GOT3 (cell line): ENCODE data around the gene PARVA.

Experiments
- DNase-seq: peaks from one replicate; lab custom pipeline; 2025; ENCODE audit warnings: mixed read lengths; lab: John Stamatoyannopoulos, UW

Gene PARVA

DNA sequence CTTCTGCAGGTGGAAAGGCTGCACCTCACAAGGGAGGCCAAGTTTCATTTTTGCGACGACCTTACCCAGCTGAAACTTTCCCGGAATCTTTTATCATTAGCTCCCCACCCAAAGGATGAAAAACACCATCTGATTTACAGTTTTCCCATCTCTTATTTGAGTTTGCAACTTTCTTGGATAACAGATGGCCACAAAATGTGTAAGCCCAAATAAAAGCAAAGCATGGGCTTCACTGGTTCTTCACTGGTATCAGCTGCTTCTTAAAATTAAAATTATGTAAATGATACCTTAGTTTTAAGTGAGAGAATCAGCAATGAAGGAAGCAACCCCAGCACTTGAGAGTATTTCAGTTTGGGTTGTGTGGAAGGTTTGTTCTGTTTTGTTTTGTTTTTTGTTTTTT is 55.8 kb downstream of the PARVA start:
- no peak for DNase-seq

- DNase-seq, result no peak
These were observed 56.4 kb downstream of the PARVA start for GRCh38 chr11:12433571-12434324.

GRCh38 chr11:12434325-12434654 is 56.9 kb downstream of the PARVA start:
- no peak for DNase-seq

DNA sequence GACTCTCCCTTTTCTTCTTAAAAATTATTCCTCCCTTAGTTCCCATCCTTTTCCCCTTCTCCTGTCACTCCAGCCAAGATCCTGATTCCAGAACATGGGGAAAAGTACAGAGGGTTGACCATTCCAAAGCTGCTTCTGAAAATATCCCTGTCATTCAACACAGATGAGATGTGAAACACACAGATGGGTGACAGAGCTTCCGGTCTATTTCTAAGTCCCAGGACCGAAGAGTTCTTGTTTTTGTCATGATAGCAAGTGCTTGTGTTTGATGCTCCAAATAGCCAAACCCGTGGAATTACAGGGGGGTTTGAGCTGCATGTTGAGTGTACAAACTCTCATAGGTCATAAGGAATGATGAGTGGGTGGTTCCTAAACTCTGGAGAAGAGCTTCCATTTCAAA is 57.9 kb downstream of the PARVA start:
- DNase-seq, result no peak

GRCh38 chr11:12436266-12436665 is 58.9 kb downstream of the PARVA start:
- DNase-seq, result no peak

DNA sequence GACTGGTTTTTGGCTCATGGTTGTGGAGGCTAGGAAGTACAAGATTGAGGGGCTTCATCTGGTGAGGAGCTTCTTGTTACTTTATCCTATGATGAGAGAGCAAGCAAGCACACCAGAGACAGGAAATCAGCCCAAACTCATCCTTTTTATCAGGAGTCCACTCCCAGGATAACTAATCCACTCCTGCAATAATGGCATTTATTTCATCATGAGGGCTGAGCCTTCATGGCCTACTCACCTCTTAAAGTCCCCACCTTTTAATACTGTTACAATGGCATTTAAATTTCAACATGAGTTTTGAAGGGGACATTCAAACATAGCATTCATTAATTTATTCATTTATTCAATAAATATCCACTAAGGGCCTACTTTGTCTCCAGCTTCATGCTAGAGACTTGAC is 60.9 kb downstream of the PARVA start:
- DNase-seq, result no peak

- no peak for DNase-seq
These were observed 62.2 kb downstream of the PARVA start for GRCh38 chr11:12439615-12440014.

- no peak for DNase-seq
These were observed 63.2 kb downstream of the PARVA start for GRCh38 chr11:12440565-12440964.

DNA sequence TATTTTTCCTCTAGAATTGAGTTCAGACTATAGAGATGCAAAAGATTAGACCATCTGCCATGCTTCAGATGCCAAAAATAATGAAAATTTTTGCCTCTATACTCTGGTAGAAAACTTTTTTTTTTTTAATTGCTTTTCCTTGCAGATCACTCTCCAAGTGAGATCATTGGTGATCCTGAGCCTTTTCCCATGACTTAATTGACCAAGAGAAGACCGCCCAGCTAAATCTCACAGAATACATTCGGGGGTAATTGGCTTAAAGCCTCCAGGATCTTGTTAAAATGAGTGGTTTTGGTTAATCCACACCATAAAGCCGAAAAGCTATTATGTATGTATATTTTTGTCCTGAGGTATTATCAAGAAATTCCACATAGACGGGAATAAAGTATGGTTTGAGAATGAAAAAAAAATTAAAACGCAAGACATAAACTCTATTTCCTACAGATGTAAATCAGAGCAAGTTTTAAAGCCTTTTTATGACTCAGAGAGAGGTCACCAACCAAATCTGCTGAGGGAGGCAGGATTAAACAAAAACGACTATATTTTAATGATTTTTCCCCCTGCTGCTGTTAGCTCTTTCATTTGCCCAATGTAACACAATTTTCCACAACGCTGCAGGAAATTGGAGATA is 64.0 kb downstream of the PARVA start:
- DNase-seq, result no peak

- no peak for DNase-seq
These were observed 67.2 kb downstream of the PARVA start for GRCh38 chr11:12444601-12445000.

DNA sequence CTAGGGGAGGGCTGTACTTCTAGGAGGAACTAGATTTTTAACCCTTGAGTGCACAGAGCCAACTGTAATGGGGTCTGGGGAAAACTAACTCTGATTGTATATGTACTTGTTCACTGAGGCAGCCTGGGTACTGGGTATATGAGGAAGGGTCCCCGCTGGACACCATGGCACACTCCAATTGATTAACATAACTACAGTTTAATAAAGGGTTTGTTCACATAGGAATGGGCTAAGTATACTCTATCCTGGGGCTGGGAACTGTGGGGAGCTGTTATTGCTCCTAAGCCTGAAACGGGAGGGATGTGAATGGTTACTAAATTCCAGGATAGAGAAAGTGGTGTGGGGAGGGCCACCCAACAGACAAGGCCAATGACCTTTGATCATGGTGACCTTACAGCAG is 67.6 kb downstream of the PARVA start:
- DNase-seq, result no peak

GRCh38 chr11:12446863-12447262 is 69.5 kb downstream of the PARVA start:
- no peak for DNase-seq

DNA sequence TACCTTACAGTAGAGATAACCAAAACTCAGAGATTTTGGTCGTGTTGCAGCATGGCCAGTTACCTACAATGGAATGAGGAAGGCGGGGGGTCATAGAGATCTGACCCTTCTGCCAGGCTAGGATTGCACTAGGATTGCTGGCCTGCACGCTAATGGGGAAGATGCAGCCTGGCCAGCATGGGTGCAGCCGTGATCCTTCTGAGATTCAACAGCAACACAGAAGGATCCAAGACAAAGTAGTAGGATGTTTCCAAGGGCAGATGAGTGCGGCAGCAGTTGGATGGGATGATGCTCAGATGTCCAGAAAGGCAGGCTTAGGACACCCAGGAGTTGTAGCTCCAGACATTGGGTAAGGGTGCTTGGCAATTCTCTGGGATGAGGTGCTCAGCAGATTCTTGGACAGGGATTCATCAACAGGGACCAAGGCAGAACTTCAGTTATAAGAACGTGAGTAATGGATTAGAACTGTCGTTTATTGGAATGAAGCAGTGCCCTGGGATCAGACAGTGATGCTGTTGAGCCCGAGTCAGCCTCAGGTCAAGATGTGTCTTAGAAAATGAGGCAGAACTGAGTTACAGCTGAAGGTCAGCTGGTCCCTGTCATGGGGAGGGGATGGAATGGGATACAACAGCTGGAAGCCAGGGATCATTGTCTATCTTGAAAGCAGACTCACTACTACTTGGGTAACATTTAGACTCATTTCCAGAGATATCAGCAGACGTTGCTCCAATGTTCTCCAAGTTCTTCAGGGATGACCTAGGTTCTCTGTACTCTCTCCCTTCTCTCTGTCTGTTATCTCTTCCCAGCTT is 71.0 kb downstream of the PARVA start:
- no peak for DNase-seq

- no peak for DNase-seq
These were observed 72.8 kb downstream of the PARVA start for GRCh38 chr11:12449961-12450715.

DNA sequence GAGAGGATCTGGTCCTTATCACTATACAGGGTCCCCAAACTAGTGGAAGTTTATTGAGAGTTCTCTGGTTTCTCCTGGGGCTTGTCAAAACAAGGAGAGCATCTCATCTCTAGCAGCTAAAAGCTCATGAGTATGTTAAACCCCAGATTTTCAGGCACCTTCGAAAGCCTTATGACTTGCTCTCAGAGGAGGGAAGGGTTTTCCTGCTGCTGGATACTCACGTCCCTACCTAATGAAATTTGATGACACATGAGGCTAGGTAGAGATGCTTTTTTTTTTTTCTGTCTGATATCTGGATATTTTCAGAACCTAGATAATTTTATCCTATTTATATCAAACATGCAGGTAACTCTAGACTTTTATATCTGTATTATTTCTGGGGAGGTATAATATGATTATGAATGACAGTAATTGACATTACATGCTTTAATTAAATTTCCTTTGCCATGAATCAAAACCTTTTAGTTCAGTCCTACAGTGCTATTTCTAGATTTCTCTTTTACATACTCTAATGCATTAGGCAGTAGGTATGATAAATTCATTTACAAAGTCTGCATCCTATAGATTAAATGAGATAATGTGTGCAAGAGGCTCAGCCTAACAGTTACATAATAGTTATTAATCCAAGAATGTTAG is 73.9 kb downstream of the PARVA start:
- DNase-seq, result no peak

GRCh38 chr11:12453243-12453642 is 75.9 kb downstream of the PARVA start:
- DNase-seq, result no peak

- DNase-seq, result no peak
These were observed 77.4 kb downstream of the PARVA start for GRCh38 chr11:12454782-12455181.

DNA sequence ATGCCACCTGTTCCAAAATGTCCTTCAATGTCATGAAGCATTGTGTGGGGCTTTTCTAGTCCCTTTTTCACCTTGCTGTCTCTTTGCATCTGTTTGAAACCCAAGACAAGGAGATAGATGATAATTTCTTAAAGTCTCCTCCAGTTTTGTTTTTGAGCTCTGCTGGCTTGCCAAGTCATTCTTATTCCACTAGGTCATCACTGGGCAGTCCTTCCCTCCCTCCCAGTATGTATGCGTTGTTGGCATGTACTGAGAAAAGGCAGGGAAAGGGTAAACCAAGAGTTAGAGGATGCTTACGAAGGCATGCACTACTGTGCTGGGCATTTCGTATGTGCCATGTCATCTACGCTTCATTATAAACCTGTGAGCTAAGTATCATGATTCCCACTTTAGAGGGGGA is 78.6 kb downstream of the PARVA start:
- DNase-seq, result no peak

GRCh38 chr11:12456651-12457579 is 79.5 kb downstream of the PARVA start:
- DNase-seq, result no peak

- no peak for DNase-seq
These were observed 80.7 kb downstream of the PARVA start for GRCh38 chr11:12458042-12458441.

GRCh38 chr11:12459374-12459773 is 82.0 kb downstream of the PARVA start:
- no peak for DNase-seq
